ENCODE measurements around the gene CDC42BPB. TPM values are rescaled to one million over a fixed set of nuclear protein-coding genes. Genes with fewer than 3 reads are reported as not detected.

CDC42BPB gene
- total RNA-seq, 1 donor from 2014 or later = 116 TPM

DNA sequence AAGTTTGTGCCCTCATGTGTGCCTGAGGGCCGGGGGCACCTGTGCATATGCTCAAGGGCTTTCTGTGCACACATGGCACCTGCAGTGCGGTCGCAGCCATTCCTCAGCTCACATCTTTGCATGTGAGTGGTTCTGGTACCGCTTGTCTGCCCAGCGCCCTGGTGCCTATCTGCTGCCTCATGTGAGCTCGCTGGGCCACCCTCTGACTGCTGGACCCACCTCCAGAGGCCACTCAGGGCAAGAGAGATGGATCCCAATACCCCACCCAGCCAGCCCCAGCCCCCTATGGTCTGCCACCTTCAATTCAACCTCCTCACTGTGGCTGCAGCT is 140.3 kb downstream of the CDC42BPB start:
- H3K79me2 ChIP-seq (ENCODE audit: insufficient read depth, low read length) = no peaks in the 10 kb centered on the region
- Mint-ChIP-seq H3K4me1 (ENCODE audit: low read depth, unreplicated experiment) (no peaks in the 10 kb centered on the region), H3K27ac (ENCODE audit: unreplicated experiment) (no peak overlapping the region), H3K9me3 (ENCODE audit: unreplicated experiment) (no peaks in the 10 kb centered on the region), H3K4me3 (ENCODE audit: unreplicated experiment) (no peak overlapping the region), H3K27me3 (ENCODE audit: low read depth, unreplicated experiment) (peaks cover 3% of the 10 kb centered on the region), H3K36me3 (ENCODE audit: low read depth, unreplicated experiment) (peaks cover 7% of the 10 kb centered on the region)
- DNase-seq (ENCODE audit: low read depth) (no peak), FAIRE-seq (no peak)
- H3K4me3 ChIP-seq (ENCODE audit: insufficient read depth, low read depth, low read length) = no peak overlapping the region
- no peak overlapping the region for H2AFZ ChIP-seq (ENCODE audit: low read depth, low read length)
- H4K20me1 ChIP-seq (ENCODE audit: insufficient read depth, low read length) = peaks cover 2% of the 10 kb centered on the region
- peaks cover 1% of the 10 kb centered on the region for H3K27me3 ChIP-seq (ENCODE audit: insufficient read depth, low read length)
- H3K27ac ChIP-seq (ENCODE audit: low read depth, low read length) = no peak overlapping the region
- no peak overlapping the region for H3K9ac ChIP-seq (ENCODE audit: low read length)
- H3K36me3 ChIP-seq (ENCODE audit: insufficient read depth, low read length) = no peaks in the 10 kb centered on the region
- no peak overlapping the region for H3K4me2 ChIP-seq (ENCODE audit: low read length)
- H3K9me3 ChIP-seq (ENCODE audit: insufficient read depth, low read depth, low read length) = peaks cover 5% of the 10 kb centered on the region
- no peaks in the 10 kb centered on the region for H3K4me1 ChIP-seq (ENCODE audit: insufficient read depth, low read length)
- TF ChIP-seq EZH2 (IDR thresholded peaks at IDR 0.05; ENCODE audit: insufficient read depth, low read length) = no peak
- TF ChIP-seq, protein P1, sequence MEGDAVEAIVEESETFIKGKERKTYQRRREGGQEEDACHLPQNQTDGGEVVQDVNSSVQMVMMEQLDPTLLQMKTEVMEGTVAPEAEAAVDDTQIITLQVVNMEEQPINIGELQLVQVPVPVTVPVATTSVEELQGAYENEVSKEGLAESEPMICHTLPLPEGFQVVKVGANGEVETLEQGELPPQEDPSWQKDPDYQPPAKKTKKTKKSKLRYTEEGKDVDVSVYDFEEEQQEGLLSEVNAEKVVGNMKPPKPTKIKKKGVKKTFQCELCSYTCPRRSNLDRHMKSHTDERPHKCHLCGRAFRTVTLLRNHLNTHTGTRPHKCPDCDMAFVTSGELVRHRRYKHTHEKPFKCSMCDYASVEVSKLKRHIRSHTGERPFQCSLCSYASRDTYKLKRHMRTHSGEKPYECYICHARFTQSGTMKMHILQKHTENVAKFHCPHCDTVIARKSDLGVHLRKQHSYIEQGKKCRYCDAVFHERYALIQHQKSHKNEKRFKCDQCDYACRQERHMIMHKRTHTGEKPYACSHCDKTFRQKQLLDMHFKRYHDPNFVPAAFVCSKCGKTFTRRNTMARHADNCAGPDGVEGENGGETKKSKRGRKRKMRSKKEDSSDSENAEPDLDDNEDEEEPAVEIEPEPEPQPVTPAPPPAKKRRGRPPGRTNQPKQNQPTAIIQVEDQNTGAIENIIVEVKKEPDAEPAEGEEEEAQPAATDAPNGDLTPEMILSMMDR (IDR thresholded peaks at IDR 0.05; ENCODE audit: insufficient read depth, low read depth, low read length) = no peak

GRCh38 chr14:102916347-102917055 is 140.8 kb downstream of the CDC42BPB start:
- peaks cover 7% of the 10 kb centered on the region for H3K36me3 Mint-ChIP-seq (ENCODE audit: low read depth, unreplicated experiment)
- FAIRE-seq = no peak
- H3K79me2 ChIP-seq (ENCODE audit: insufficient read depth, low read length) = no peaks in the 10 kb centered on the region
- H4K20me1 ChIP-seq (ENCODE audit: insufficient read depth, low read length) = no peaks in the 10 kb centered on the region
- H2AFZ ChIP-seq (ENCODE audit: low read depth, low read length) = no peak overlapping the region
- no peak overlapping the region for H3K27ac Mint-ChIP-seq (ENCODE audit: unreplicated experiment)
- H3K9me3 Mint-ChIP-seq (ENCODE audit: unreplicated experiment) = no peaks in the 10 kb centered on the region
- H3K4me3 ChIP-seq (ENCODE audit: insufficient read depth, low read depth, low read length) = no peak overlapping the region
- peaks cover 5% of the 10 kb centered on the region for H3K9me3 ChIP-seq (ENCODE audit: insufficient read depth, low read depth, low read length)
- peaks cover 3% of the 10 kb centered on the region for H3K27me3 Mint-ChIP-seq (ENCODE audit: low read depth, unreplicated experiment)
- no peaks in the 10 kb centered on the region for H3K36me3 ChIP-seq (ENCODE audit: insufficient read depth, low read length)
- no peaks in the 10 kb centered on the region for H3K4me1 Mint-ChIP-seq (ENCODE audit: low read depth, unreplicated experiment)
- TF ChIP-seq, protein P1 (IDR thresholded peaks at IDR 0.05; ENCODE audit: insufficient read depth, low read depth, low read length) = no peak
- no peak for TF ChIP-seq EZH2 (IDR thresholded peaks at IDR 0.05; ENCODE audit: insufficient read depth, low read length)
- H3K27ac ChIP-seq (ENCODE audit: low read depth, low read length) = no peak overlapping the region
- no peak for DNase-seq (ENCODE audit: low read depth)
- no peaks in the 10 kb centered on the region for H3K27me3 ChIP-seq (ENCODE audit: insufficient read depth, low read length)
- no peak overlapping the region for H3K4me2 ChIP-seq (ENCODE audit: low read length)
- H3K4me1 ChIP-seq (ENCODE audit: insufficient read depth, low read length) = no peaks in the 10 kb centered on the region
- no peak overlapping the region for H3K9ac ChIP-seq (ENCODE audit: low read length)
- H3K4me3 Mint-ChIP-seq (ENCODE audit: unreplicated experiment) = no peak overlapping the region
